Measurements from ENCODE around the gene MRPL49. TPM values are rescaled to one million over a fixed set of nuclear protein-coding genes. Genes with fewer than 3 reads are reported as not detected.

MRPL49 gene
- total and polyA plus RNA-seq, 2 of the 8 experiments (the other 6 are each of a cell fraction or from before 2014, with no cell fraction given), result 54.0 to 84.8 TPM

DNA sequence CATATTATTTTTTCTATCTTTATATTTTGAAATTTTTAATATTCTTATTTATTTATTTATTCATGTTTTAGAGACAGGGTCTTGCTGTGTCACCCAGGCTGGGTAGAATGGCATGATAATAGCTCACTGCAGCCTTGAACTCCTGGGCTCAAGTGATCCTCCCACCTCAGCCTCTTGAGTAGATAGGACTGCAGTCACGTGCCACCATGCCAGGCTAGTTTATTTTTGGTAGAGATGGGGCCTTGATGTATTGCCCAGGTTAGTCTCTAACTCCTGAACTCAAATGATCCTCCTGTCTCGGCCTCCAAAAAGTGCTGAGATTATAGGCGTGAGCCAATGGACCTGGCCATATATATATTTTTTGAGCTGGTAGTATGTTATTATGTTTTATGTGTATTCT is 45.5 kb downstream of the MRPL49 start:
- Histone ChIP-seq H4K5ac (ENCODE audit: insufficient read length, low read depth, low read length) (no peak overlapping the region), H3K18ac (ENCODE audit: extremely low read depth, low read length) (no peak overlapping the region), H3K23me2 (ENCODE audit: low read depth, low read length) (no peaks in the 10 kb centered on the region; the same call in 1 of the 2 replicates), H3K27ac (ENCODE audit: low read depth, low read length) (no peak overlapping the region), H3K14ac (ENCODE audit: insufficient read length) (no peak overlapping the region), H4K8ac (ENCODE audit: extremely low read depth, insufficient read depth, low read length) (no peak overlapping the region), H2AFZ (ENCODE audit: low read length) (no peak overlapping the region), H3K79me1 (ENCODE audit: low read depth, low read length) (no peaks in the 10 kb centered on the region), H2BK20ac (ENCODE audit: low read length) (no peak overlapping the region), H2AK5ac (ENCODE audit: low read depth, low read length) (no peak overlapping the region), H2BK120ac (replicated peaks; ENCODE audit: low read depth, low read length) (no peak overlapping the region), H4K91ac (replicated peaks; ENCODE audit: insufficient read length, low read length) (no peak overlapping the region), H2BK12ac (ENCODE audit: low read depth, low read length) (no peak overlapping the region), H3K27me3 (replicated peaks in 1 of 4; ENCODE audit: control insufficient read depth in 3 of 4, extremely low read depth in 1 of 4, insufficient read depth in 3 of 4, low read length in 3 of 4) (no peaks in the 10 kb centered on the region), H3K9ac (replicated peaks in 1 of 4; ENCODE audit: extremely low read depth in 1 of 4, low read depth in 3 of 4, low read length in 3 of 4) (no peak overlapping the region), H3K9me3 (ENCODE audit: insufficient read depth in 2 of 2, low read depth in 1 of 2, low read length in 1 of 2) (no peaks in the 10 kb centered on the region), H3K56ac (replicated peaks; ENCODE audit: insufficient read length, low read depth, low read length) (no peak overlapping the region), H3K23ac (ENCODE audit: insufficient read length) (no peak overlapping the region), H3K4me2 (ENCODE audit: insufficient read depth in 1 of 2, low read depth in 2 of 2, low read length in 2 of 2) (no peak overlapping the region), H3K4me3 (ENCODE audit: extremely low read depth in 1 of 4, insufficient read depth in 2 of 4, low read depth in 3 of 4, low read length in 4 of 4) (no peak overlapping the region), H2BK5ac (ENCODE audit: low read depth, low read length) (no peak overlapping the region), H3K36me3 (ENCODE audit: control insufficient read depth in 2 of 4, insufficient read depth in 4 of 4, low read length in 3 of 4) (no peaks in the 10 kb centered on the region), H3K79me2 (ENCODE audit: control insufficient read depth in 1 of 2, insufficient read depth in 2 of 2, low read length in 2 of 2) (no peaks in the 10 kb centered on the region), H3K4ac (replicated peaks; ENCODE audit: insufficient read length, low read depth, low read length) (no peak overlapping the region), H2BK15ac (ENCODE audit: low read length) (no peak overlapping the region), H4K20me1 (replicated peaks in 1 of 2; ENCODE audit: control insufficient read depth in 1 of 2, insufficient read depth in 2 of 2, low read length in 2 of 2) (no peaks in the 10 kb centered on the region), H3K4me1 (replicated peaks in 1 of 4; ENCODE audit: control insufficient read depth in 3 of 4, insufficient read depth in 4 of 4, low read length in 3 of 4) (peaks cover 0 to 6% (median 1%) of the 10 kb centered on the region in 4 experiments; a peak in 2 of 7 replicates)
- WGBS, 2 experiments (ENCODE audit: extremely low coverage in 1 of 2, insufficient coverage in 1 of 2, insufficient read length in 1 of 2, insufficient replicate concordance in 2 of 2, low coverage in 1 of 2, low lambda C conversion rate in 2 of 2, missing lambda C conversion rate in 1 of 2), result 93% methylated on average over 3 of the region's 3 CpGs; no CpG with 5 or more reads in 1 of the 2 experiments
- ChIA-PET POLR2A (ENCODE audit: partially characterized antibody) (interaction anchor here (1.2 kb wide), 1 partner anchor 46 kb away, joined by 4 read pairs; the partner anchor contains the start of genes FAU and MRPL49), CTCF (ENCODE audit: partially characterized antibody) (interaction anchor here (1.2 kb wide), 1 partner anchor 57 kb away, joined by 3 read pairs; no protein-coding TSS in a partner anchor)
- FAIRE-seq (no peak), DNase-seq (ENCODE audit: low read depth in 1 of 2, low spot score in 2 of 2) (no peak)
- no peak for TF ChIP-seq HDAC6 (IDR thresholded peaks at IDR 0.05; ENCODE audit: low read depth, low read length)

All from H1 (cell line).